Left lung (tissue), 10 donors: ENCODE measurements around the gene RPS6KA2. TPM values are rescaled to one million over a fixed set of nuclear protein-coding genes. Genes with fewer than 3 reads are reported as not detected.

ENCODE experiments used
- ATAC-seq: fragments of 200-7000 bp; cut with Tn5 transposase; one replicate; pipeline ENCODE4 v1.9.1; 2020; ENCODE audit warnings: moderate library complexity
- DNase-seq, 4 donors: peaks; one replicate each; pipeline ENCODE4 v3.0.0-alpha.2; 2013 to 2020
- H3K27ac ChIP-seq, 2 donors: fragments of 200-600 bp; sonication (generic) in 1 of 2; one replicate each; pipeline versions ENCODE4 v1.5.0 to v1.8.0; 2020 to 2021
- H3K27me3 ChIP-seq, 2 donors: fragments of 200-600 bp; sonication (generic) in 1 of 2; one replicate each; pipeline versions ENCODE4 v1.5.0 to v1.8.0; 2020 to 2021
- H3K36me3 ChIP-seq, 2 donors: fragments of 200-600 bp; sonication (generic) in 1 of 2; one replicate each; pipeline versions ENCODE4 v1.5.0 to v1.8.0; 2020 to 2021
- H3K4me1 ChIP-seq, 2 donors: fragments of 200-600 bp; one replicate each; pipeline ENCODE4 v1.8.0; 2021
- H3K4me3 ChIP-seq, 2 donors: fragments of 200-600 bp; sonication (generic) in 1 of 2; one replicate each; pipeline versions ENCODE4 v1.5.0 to v1.8.0; 2020 to 2021; ENCODE audit warnings: mild to moderate bottlenecking in 1 of 2
- H3K9me3 ChIP-seq, 2 donors: fragments of 200-600 bp; sonication (generic) in 1 of 2; one replicate each; pipeline versions ENCODE4 v1.5.0 to v1.8.0; 2020 to 2021
- CTCF ChIP-seq, 2 donors: fragments of 200-600 bp; sonication (generic) in 1 of 2; IDR thresholded peaks; one replicate each; pipeline versions ENCODE4 v1.5.0 to v1.8.0; 2021; ENCODE audit warnings: antibody characterized with exemption in 2 of 2
- intact Hi-C, 2 donors: fragments of 100-400 bp; cut with DNase I; formaldehyde crosslinking; loops; one replicate each; pipeline versions ENCODE4 v1.11.2 to v1.14.2; 2022
- polyA plus RNA-seq, 6 donors: library from polyadenylated mRNA; unstranded; fragments of 120-200 nt; gene quantifications; one replicate each; pipeline ENCODE4 v1.2.1, GENCODE V29; 2013; ENCODE audit not compliant: insufficient read length in 6 of 6
- total RNA-seq, 2 donors: library from RNA; stranded (reverse); fragmentation: NEBNext Ultra II Directional; extraction: Animal tissue kit (Norgen Biotek cat#: 25700); gene quantifications; one replicate each; pipeline ENCODE4 v1.2.1, GENCODE V29; 2021
- donor health status: DM: no; HTN: yes; CAD: no.
- donor health status: DM: no; HTN: no; CAD: no.

Gene RPS6KA2
- total and polyA plus RNA-seq, 8 donors = 42.0 to 160 (median 48.0) TPM

GRCh38 chr6:166632731-166633130 lies 5.7 kb upstream of the RPS6KA2 start:
- H3K9me3 ChIP-seq = no peaks in the 10 kb centered on the region
- no peak for DNase-seq
- peaks cover 0 to 45% of the 10 kb centered on the region in 2 donors for H3K4me1 ChIP-seq
- H3K27me3 ChIP-seq = peaks cover 0 to 5% of the 10 kb centered on the region in 2 donors
- no peak overlapping the region for H3K4me3 ChIP-seq
- H3K27ac ChIP-seq = no peak overlapping the region
- no peak for ATAC-seq
- no peaks in the 10 kb centered on the region for H3K36me3 ChIP-seq
- intact Hi-C loops = no loop called here
- TF ChIP-seq CTCF (IDR thresholded peaks at IDR 0.05) = no peak

GRCh38 chr6:166630462-166630861 lies 3.4 kb upstream of the RPS6KA2 start:
- Histone ChIP-seq H3K27me3 (peaks cover 0 to 16% of the 10 kb centered on the region in 2 donors), H3K36me3 (no peaks in the 10 kb centered on the region), H3K27ac (no peak overlapping the region), H3K4me1 (peaks cover 0 to 37% of the 10 kb centered on the region in 2 donors), H3K4me3 (no peak overlapping the region), H3K9me3 (no peaks in the 10 kb centered on the region)
- ATAC-seq (no peak), DNase-seq (no peak)
- no peak for TF ChIP-seq CTCF (IDR thresholded peaks at IDR 0.05)
- intact Hi-C loops = no loop called here

GRCh38 chr6:166629628-166630027 lies 2.6 kb upstream of the RPS6KA2 start:
- intact Hi-C loops = no loop called here

GRCh38 chr6:166627875-166628801 lies 1.1 kb upstream of the RPS6KA2 start:
- TF ChIP-seq CTCF (IDR thresholded peaks at IDR 0.05) = no peak
- intact Hi-C loops = no loop called here
- peak; percentile 25 for ATAC-seq
- no peaks in the 10 kb centered on the region for H3K36me3 ChIP-seq
- DNase-seq = peak in 3 of 4 donors; percentile 66 to 91 (median 71)
- H3K27ac ChIP-seq = peak overlapping the region; percentile 82 to 93
- H3K27me3 ChIP-seq = peaks cover 0 to 16% of the 10 kb centered on the region in 2 donors
- peak overlapping the region; percentile 33 to 90 for H3K4me3 ChIP-seq
- H3K4me1 ChIP-seq = peaks cover 0 to 44% of the 10 kb centered on the region in 2 donors
- H3K9me3 ChIP-seq = no peaks in the 10 kb centered on the region

More at GRCh38 chr6:166629628-166630027, 2.6 kb upstream of the RPS6KA2 start:
- Histone ChIP-seq H3K27ac (no peak overlapping the region), H3K36me3 (no peaks in the 10 kb centered on the region), H3K4me1 (peaks cover 0 to 42% of the 10 kb centered on the region in 2 donors), H3K27me3 (peaks cover 0 to 16% of the 10 kb centered on the region in 2 donors), H3K4me3 (no peak overlapping the region), H3K9me3 (no peaks in the 10 kb centered on the region)
- ATAC-seq (no peak), DNase-seq (no peak)
- no peak for TF ChIP-seq CTCF (IDR thresholded peaks at IDR 0.05)
